H9 (cell line): ENCODE results near the gene MYLK. TPM values are rescaled to one million over a fixed set of nuclear protein-coding genes. Genes with fewer than 3 reads are reported as not detected.

Experiments
- DNase-seq: peaks from one replicate; pipeline ENCODE4 v3.0.0-alpha.2; 2017
- H2AFZ ChIP-seq: one replicate; pipeline ENCODE4 v1.6.1; 2013; ENCODE audit warnings: mild to moderate bottlenecking, low read length, control low read depth, moderate library complexity
- H2AK5ac ChIP-seq: 2 replicates; pipeline ENCODE4 v1.6.1; 2013; ENCODE audit warnings: low read length, control low read depth, mixed read lengths; ENCODE audit not compliant: insufficient read length
- H2BK120ac ChIP-seq: one replicate; pipeline ENCODE4 v1.6.1; 2013; ENCODE audit warnings: low read depth, mild to moderate bottlenecking, low read length, control low read depth, inconsistent platforms; ENCODE audit not compliant: poor library complexity, severe bottlenecking
- H2BK12ac ChIP-seq: 2 replicates; pipeline ENCODE4 v1.6.1; 2013; ENCODE audit warnings: low read length, control low read depth, mixed read lengths, low read depth; ENCODE audit not compliant: insufficient read length
- H2BK15ac ChIP-seq: 2 replicates; pipeline ENCODE4 v1.6.1; 2013; ENCODE audit warnings: low read depth, low read length, control low read depth
- H2BK20ac ChIP-seq: one replicate; pipeline ENCODE4 v1.6.1; 2013; ENCODE audit warnings: low read depth, mild to moderate bottlenecking, low read length, control low read depth, inconsistent platforms; ENCODE audit not compliant: poor library complexity, severe bottlenecking
- H2BK5ac ChIP-seq: 2 replicates; pipeline ENCODE4 v1.6.1; 2013; ENCODE audit warnings: low read length, control low read depth, mixed read lengths; ENCODE audit not compliant: insufficient read length
- H3K14ac ChIP-seq: 2 replicates; pipeline ENCODE4 v1.6.1; 2013; ENCODE audit warnings: low read length, control low read depth; ENCODE audit not compliant: insufficient read depth
- H3K18ac ChIP-seq: 2 replicates; pipeline ENCODE4 v1.6.1; 2013; ENCODE audit warnings: low read depth, mild to moderate bottlenecking, mixed read lengths, low read length, control low read depth; ENCODE audit not compliant: insufficient read length
- H3K23ac ChIP-seq: 2 replicates; pipeline ENCODE4 v1.6.1; 2013; ENCODE audit warnings: low read length, control low read depth, mixed read lengths, low read depth; ENCODE audit not compliant: insufficient read length
- H3K23me2 ChIP-seq: 2 replicates; pipeline ENCODE4 v1.6.1; 2013; ENCODE audit warnings: low read depth, mild to moderate bottlenecking, mixed read lengths, low read length, control low read depth; ENCODE audit not compliant: insufficient read length, poor library complexity, severe bottlenecking
- H3K27ac ChIP-seq: 2 replicates; pipeline ENCODE4 v1.5.1; 2013; ENCODE audit warnings: low read length, control low read depth, mixed read lengths, low read depth; ENCODE audit not compliant: insufficient read length
- H3K27me3 ChIP-seq: 2 replicates; pipeline ENCODE4 v1.6.1; 2013; ENCODE audit warnings: low read length, control low read depth, inconsistent platforms; ENCODE audit not compliant: insufficient read depth
- H3K4ac ChIP-seq: 2 replicates; pipeline ENCODE4 v1.6.1; 2013; ENCODE audit warnings: low read depth, mild to moderate bottlenecking, control low read depth, inconsistent platforms, low read length, moderate library complexity
- H3K4me1 ChIP-seq: 2 replicates; pipeline ENCODE4 v1.6.1; 2013; ENCODE audit warnings: low read length, control low read depth, inconsistent platforms; ENCODE audit not compliant: insufficient read depth
- H3K4me2 ChIP-seq: 2 replicates; pipeline ENCODE4 v1.6.1; 2013; ENCODE audit warnings: low read length, control low read depth, mixed read lengths; ENCODE audit not compliant: insufficient read length, insufficient read depth
- H3K56ac ChIP-seq: 2 replicates; pipeline ENCODE4 v1.6.1; 2013; ENCODE audit warnings: low read depth, mild to moderate bottlenecking, mixed read lengths, low read length, control low read depth; ENCODE audit not compliant: insufficient read length
- H3K79me1 ChIP-seq: 2 replicates; pipeline ENCODE4 v1.6.1; 2013; ENCODE audit warnings: low read depth, mild to moderate bottlenecking, moderate library complexity, low read length, control low read depth, inconsistent platforms; ENCODE audit not compliant: insufficient read depth, poor library complexity, severe bottlenecking
- H3K79me2 ChIP-seq: 2 replicates; pipeline ENCODE4 v1.6.1; 2013; ENCODE audit warnings: low read length, control low read depth, inconsistent platforms; ENCODE audit not compliant: insufficient read depth
- H3K9ac ChIP-seq: 2 replicates; pipeline ENCODE4 v1.6.1; 2013; ENCODE audit warnings: low read length, control low read depth, mixed read lengths; ENCODE audit not compliant: insufficient read length; ENCODE audit errors: extremely low read depth
- H3K9me3 ChIP-seq: one replicate; pipeline ENCODE4 v1.6.1; 2013; ENCODE audit warnings: low read depth, low read length, inconsistent platforms; ENCODE audit not compliant: control insufficient read depth
- H3T11ph ChIP-seq: one replicate; pipeline ENCODE4 v1.6.1; 2013; ENCODE audit warnings: mild to moderate bottlenecking, low read length, control low read depth, inconsistent platforms
- H4K20me1 ChIP-seq: one replicate; pipeline ENCODE4 v1.6.1; 2013; ENCODE audit not compliant: control insufficient read depth, insufficient read length, insufficient read depth
- H4K5ac ChIP-seq: 2 replicates; pipeline ENCODE4 v1.6.1; 2013; ENCODE audit warnings: low read depth, mild to moderate bottlenecking, mixed read lengths, low read length, control low read depth; ENCODE audit not compliant: insufficient read length
- H4K8ac ChIP-seq: replicated peaks from 2 replicates; pipeline ENCODE4 v1.6.1; 2013; ENCODE audit warnings: low read length, control low read depth, mixed read lengths, low read depth; ENCODE audit not compliant: insufficient read length
- H4K91ac ChIP-seq: 2 replicates; pipeline ENCODE4 v1.6.1; 2013; ENCODE audit warnings: low read depth, mild to moderate bottlenecking, moderate library complexity, mixed read lengths, low read length, control low read depth; ENCODE audit not compliant: insufficient read length
- H3K27ac Mint-ChIP-seq, 3 experiments: 2 replicates in 2 of 3; 3 replicates in 1 of 3; pipeline ENCODE4 v1.8.0; 2020 to 2021; ENCODE audit warnings: mixed read lengths in 3 of 3, mild to moderate bottlenecking in 1 of 3, moderate library complexity in 1 of 3
- H3K27me3 Mint-ChIP-seq: 2 replicates; pipeline ENCODE4 v1.8.0; 2021; ENCODE audit warnings: low read depth, mild to moderate bottlenecking, moderate library complexity, mixed read lengths
- H3K36me3 Mint-ChIP-seq, 3 experiments: 2 replicates in 2 of 3; 3 replicates in 1 of 3; pipeline ENCODE4 v1.8.0; 2020 to 2021; ENCODE audit warnings: low read depth in 3 of 3, mixed read lengths in 3 of 3; ENCODE audit not compliant: insufficient read depth in 1 of 3
- H3K4me1 Mint-ChIP-seq, 2 experiments: 2 replicates each; pipeline ENCODE4 v1.8.0; 2020; ENCODE audit warnings: mixed read lengths in 2 of 2
- H3K4me3 Mint-ChIP-seq, 2 experiments: 2 replicates in 1 of 2; 3 replicates in 1 of 2; pipeline ENCODE4 v1.8.0; 2020 to 2021; ENCODE audit warnings: mild to moderate bottlenecking in 2 of 2, mixed read lengths in 2 of 2, moderate library complexity in 1 of 2
- H3K9me3 Mint-ChIP-seq, 2 experiments: 2 replicates in 1 of 2; 3 replicates in 1 of 2; pipeline ENCODE4 v1.8.0; 2020; ENCODE audit warnings: mild to moderate bottlenecking in 2 of 2, mixed read lengths in 2 of 2, moderate library complexity in 1 of 2
- CTCF ChIP-seq: fragments of 200-600 bp; sonication (generic); conservative IDR thresholded peaks from 3 replicates; pipeline ENCODE4 v1.8.0; 2021; ENCODE audit warnings: antibody characterized with exemption, mild to moderate bottlenecking
- WGBS: extraction: QIAGEN DNeasy Blood & Tissue Kit; methylation state at CpG from one replicate; pipeline ENCODE4 v1.1.7; 2013; ENCODE audit warnings: missing lambda C conversion rate, low lambda C conversion rate, mixed read lengths; ENCODE audit not compliant: insufficient read length; ENCODE audit errors: extremely low coverage; 5-methylcytosine and 5-hydroxymethylcytosine counted together
- total RNA-seq: library from RNA; stranded (reverse); gene quantifications from 2 replicates; pipeline ENCODE4 v1.2.1, GENCODE V29; 2021

Gene MYLK
- total RNA-seq, 1 experiment from 2014 or later = 10.1 TPM

DNA sequence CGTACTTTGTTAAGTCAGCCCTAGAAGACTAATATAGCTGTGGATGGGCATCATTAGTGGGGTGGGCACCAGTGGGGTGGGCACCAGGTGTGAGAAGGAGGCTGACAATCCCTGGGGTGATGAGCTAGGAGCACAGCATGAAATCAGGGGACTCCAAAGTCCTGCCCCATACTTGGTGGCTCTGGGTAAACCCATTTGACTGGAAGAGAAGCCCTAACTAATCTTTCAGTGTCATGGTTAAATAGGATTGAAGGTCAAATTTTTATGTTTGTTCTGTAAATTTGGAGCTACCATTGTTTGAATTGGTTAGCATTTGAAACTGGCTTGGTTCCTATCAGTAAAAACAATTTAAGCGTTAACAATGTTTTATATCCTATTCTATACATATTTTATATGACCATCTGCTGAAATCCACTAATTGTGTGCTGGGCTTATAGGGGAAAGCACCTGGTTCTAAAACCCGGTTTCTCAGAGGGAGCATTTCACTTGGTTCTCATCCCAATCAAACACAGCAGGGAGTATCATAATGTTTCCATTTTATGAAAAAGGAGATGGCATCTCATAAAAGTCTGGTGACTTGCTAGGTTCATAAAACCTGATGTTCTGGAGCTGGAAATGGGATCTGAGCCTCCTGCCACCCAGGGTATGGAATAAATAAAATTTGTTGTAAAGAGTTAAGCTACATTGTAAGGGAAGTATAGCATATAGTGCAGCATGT lies 211.5 kb downstream of the MYLK start:
- Mint-ChIP-seq H3K4me3 (no peak overlapping the region), H3K27ac (no peak overlapping the region), H3K27me3 (peaks cover 5% of the 10 kb centered on the region), H3K4me1 (peaks cover 4 to 6% of the 10 kb centered on the region in 2 experiments), H3K9me3 (no peaks in the 10 kb centered on the region), H3K36me3 (no peaks in the 10 kb centered on the region; a peak in 1 of 7 replicates)
- H2AFZ ChIP-seq = no peak overlapping the region
- WGBS = no CpG with 5 or more reads among the region's 3 CpGs
- no peak overlapping the region for H3K27ac ChIP-seq
- no peaks in the 10 kb centered on the region for H3K23me2 ChIP-seq
- no peak overlapping the region for H3K4ac ChIP-seq
- no peak overlapping the region for H4K8ac ChIP-seq
- no peak for TF ChIP-seq CTCF
- no peak overlapping the region for H2BK5ac ChIP-seq
- H2BK15ac ChIP-seq = no peak overlapping the region
- no peak overlapping the region for H3K4me2 ChIP-seq
- DNase-seq = no peak
- H3K56ac ChIP-seq = no peak overlapping the region
- no peak overlapping the region for H3K23ac ChIP-seq
- H3K14ac ChIP-seq = no peak overlapping the region
- H3K4me1 ChIP-seq = no peaks in the 10 kb centered on the region
- H3K79me1 ChIP-seq = no peaks in the 10 kb centered on the region
- no peak overlapping the region for H4K5ac ChIP-seq
- no peak overlapping the region for H3K9ac ChIP-seq
- no peak overlapping the region for H2AK5ac ChIP-seq
- no peaks in the 10 kb centered on the region for H4K20me1 ChIP-seq
- no peak overlapping the region for H2BK20ac ChIP-seq
- no peak overlapping the region for H3T11ph ChIP-seq
- no peaks in the 10 kb centered on the region for H3K27me3 ChIP-seq
- H4K91ac ChIP-seq = no peak overlapping the region
- no peak overlapping the region for H3K18ac ChIP-seq
- H2BK120ac ChIP-seq = no peak overlapping the region
- no peaks in the 10 kb centered on the region for H3K9me3 ChIP-seq
- no peak overlapping the region for H2BK12ac ChIP-seq
- H3K79me2 ChIP-seq = no peaks in the 10 kb centered on the region
